SJSA1 (cell line): ENCODE results near the gene BRIP1. TPM values are rescaled to one million over a fixed set of nuclear protein-coding genes. Genes with fewer than 3 reads are reported as not detected.

ENCODE experiments used
- DNase-seq, 2 experiments: peaks; one replicate each; pipeline ENCODE4 v3.0.0-alpha.2; 2015 to 2020; ENCODE audit warnings: low spot score in 2 of 2, low read depth in 1 of 2
- H3K27ac ChIP-seq: fragments of 250-450 bp; sonication (Bioruptor Pico); 2 replicates; pipeline ENCODE4 v1.5.1; 2020; ENCODE audit warnings: mild to moderate bottlenecking, moderate library complexity
- H3K27me3 ChIP-seq: fragments of 250-450 bp; sonication (Bioruptor Pico); replicated peaks from 2 replicates; pipeline ENCODE4 v1.5.1; 2020; ENCODE audit warnings: mild to moderate bottlenecking, moderate library complexity
- H3K36me3 ChIP-seq: fragments of 250-450 bp; sonication (Bioruptor Pico); 2 replicates; pipeline ENCODE4 v1.5.1; 2020; ENCODE audit warnings: mild to moderate bottlenecking
- H3K4me1 ChIP-seq: fragments of 250-450 bp; sonication (Bioruptor Pico); replicated peaks from 2 replicates; pipeline ENCODE4 v1.6.1; 2021; ENCODE audit warnings: mild to moderate bottlenecking
- H3K4me3 ChIP-seq: fragments of 250-450 bp; sonication (Bioruptor Pico); 2 replicates; pipeline ENCODE4 v1.5.1; 2020; ENCODE audit warnings: mild to moderate bottlenecking
- H3K9me3 ChIP-seq: fragments of 250-450 bp; sonication (Bioruptor Pico); replicated peaks from 2 replicates; pipeline ENCODE4 v1.5.1; 2020; ENCODE audit warnings: mild to moderate bottlenecking
- total RNA-seq: library from RNA; depleted of rRNA; stranded (reverse); fragments of >200 nt; shearing (Covaris generic); gene quantifications from 2 replicates; pipeline ENCODE4 v1.2.3, GENCODE V29; 2014

The BRIP1 gene
- total RNA-seq, 1 experiment from 2014 or later, result 53.2 TPM

GRCh38 chr17:61768405-61768804 is 94.9 kb downstream of the BRIP1 start:
- peaks cover 14% of the 10 kb centered on the region for H3K4me1 ChIP-seq
- no peak for DNase-seq
- H3K36me3 ChIP-seq, result peaks cover 63% of the 10 kb centered on the region
- H3K27ac ChIP-seq, result no peak overlapping the region
- no peaks in the 10 kb centered on the region for H3K9me3 ChIP-seq
- no peaks in the 10 kb centered on the region for H3K27me3 ChIP-seq
- no peak overlapping the region for H3K4me3 ChIP-seq

GRCh38 chr17:61766520-61766919 is 96.8 kb downstream of the BRIP1 start:
- Histone ChIP-seq H3K36me3 (peaks cover 70% of the 10 kb centered on the region), H3K9me3 (no peaks in the 10 kb centered on the region), H3K27ac (no peak overlapping the region), H3K4me1 (peaks cover 11% of the 10 kb centered on the region), H3K27me3 (no peaks in the 10 kb centered on the region), H3K4me3 (no peak overlapping the region)
- no peak for DNase-seq

GRCh38 chr17:61764846-61765245 is 98.5 kb downstream of the BRIP1 start:
- DNase-seq, result no peak
- Histone ChIP-seq H3K27ac (no peak overlapping the region), H3K27me3 (no peaks in the 10 kb centered on the region), H3K36me3 (peaks cover 74% of the 10 kb centered on the region), H3K4me1 (peaks cover 6% of the 10 kb centered on the region; the same call in 1 of the 2 replicates), H3K9me3 (no peaks in the 10 kb centered on the region), H3K4me3 (no peak overlapping the region)

- peaks cover 4% of the 10 kb centered on the region; the same call in 1 of the 2 replicates for H3K4me1 ChIP-seq
- no peaks in the 10 kb centered on the region for H3K9me3 ChIP-seq
- DNase-seq, result no peak
- no peaks in the 10 kb centered on the region for H3K27me3 ChIP-seq
- H3K27ac ChIP-seq, result no peak overlapping the region
- peaks cover 66% of the 10 kb centered on the region for H3K36me3 ChIP-seq
- H3K4me3 ChIP-seq, result no peak overlapping the region
Measured at GRCh38 chr17:61761827-61762226, 101.5 kb downstream of the BRIP1 start.

- Histone ChIP-seq H3K4me3 (no peak overlapping the region), H3K4me1 (no peaks in the 10 kb centered on the region), H3K27ac (no peak overlapping the region), H3K9me3 (no peaks in the 10 kb centered on the region), H3K27me3 (no peaks in the 10 kb centered on the region), H3K36me3 (peaks cover 83% of the 10 kb centered on the region)
- DNase-seq, result no peak
Measured at GRCh38 chr17:61759362-61759761, 104.0 kb downstream of the BRIP1 start.

- H3K4me1 ChIP-seq, result no peaks in the 10 kb centered on the region
- H3K36me3 ChIP-seq, result peaks cover 83% of the 10 kb centered on the region
- DNase-seq, result no peak
- H3K27me3 ChIP-seq, result no peaks in the 10 kb centered on the region
- H3K27ac ChIP-seq, result no peak overlapping the region
- no peaks in the 10 kb centered on the region for H3K9me3 ChIP-seq
- H3K4me3 ChIP-seq, result no peak overlapping the region
Measured at GRCh38 chr17:61758430-61758829, 104.9 kb downstream of the BRIP1 start.

GRCh38 chr17:61757168-61757567 is 106.2 kb downstream of the BRIP1 start:
- H3K27ac ChIP-seq, result no peak overlapping the region
- no peak overlapping the region for H3K4me3 ChIP-seq
- peaks cover 78% of the 10 kb centered on the region for H3K36me3 ChIP-seq
- no peaks in the 10 kb centered on the region for H3K4me1 ChIP-seq
- H3K9me3 ChIP-seq, result no peaks in the 10 kb centered on the region
- H3K27me3 ChIP-seq, result no peaks in the 10 kb centered on the region
- DNase-seq, result no peak

- Histone ChIP-seq H3K27ac (no peak overlapping the region), H3K27me3 (no peaks in the 10 kb centered on the region), H3K4me3 (no peak overlapping the region), H3K36me3 (peaks cover 71% of the 10 kb centered on the region), H3K4me1 (no peaks in the 10 kb centered on the region), H3K9me3 (no peaks in the 10 kb centered on the region)
- no peak for DNase-seq
Measured at GRCh38 chr17:61756561-61756960, 106.8 kb downstream of the BRIP1 start.

- no peak overlapping the region for H3K27ac ChIP-seq
- H3K4me3 ChIP-seq, result no peak overlapping the region
- H3K4me1 ChIP-seq, result no peaks in the 10 kb centered on the region
- H3K36me3 ChIP-seq, result peaks cover 69% of the 10 kb centered on the region
- H3K27me3 ChIP-seq, result no peaks in the 10 kb centered on the region
- no peak for DNase-seq
- no peaks in the 10 kb centered on the region for H3K9me3 ChIP-seq
Measured at GRCh38 chr17:61755668-61756067, 107.7 kb downstream of the BRIP1 start.

GRCh38 chr17:61755078-61755477 is 108.2 kb downstream of the BRIP1 start:
- DNase-seq, result no peak
- no peaks in the 10 kb centered on the region for H3K4me1 ChIP-seq
- no peak overlapping the region for H3K27ac ChIP-seq
- no peaks in the 10 kb centered on the region for H3K9me3 ChIP-seq
- no peaks in the 10 kb centered on the region for H3K27me3 ChIP-seq
- peaks cover 64% of the 10 kb centered on the region for H3K36me3 ChIP-seq
- no peak overlapping the region for H3K4me3 ChIP-seq

GRCh38 chr17:61754124-61754523 is 109.2 kb downstream of the BRIP1 start:
- no peaks in the 10 kb centered on the region for H3K4me1 ChIP-seq
- peaks cover 62% of the 10 kb centered on the region for H3K36me3 ChIP-seq
- no peak overlapping the region for H3K4me3 ChIP-seq
- H3K27me3 ChIP-seq, result no peaks in the 10 kb centered on the region
- no peaks in the 10 kb centered on the region for H3K9me3 ChIP-seq
- H3K27ac ChIP-seq, result no peak overlapping the region
- no peak for DNase-seq

GRCh38 chr17:61753696-61754095 is 109.6 kb downstream of the BRIP1 start:
- H3K36me3 ChIP-seq, result peaks cover 60% of the 10 kb centered on the region
- no peaks in the 10 kb centered on the region for H3K4me1 ChIP-seq
- H3K9me3 ChIP-seq, result no peaks in the 10 kb centered on the region
- no peak overlapping the region for H3K27ac ChIP-seq
- DNase-seq, result no peak
- no peak overlapping the region for H3K4me3 ChIP-seq
- H3K27me3 ChIP-seq, result no peaks in the 10 kb centered on the region

- Histone ChIP-seq H3K36me3 (peaks cover 53% of the 10 kb centered on the region), H3K27ac (no peak overlapping the region), H3K27me3 (no peaks in the 10 kb centered on the region), H3K4me1 (no peaks in the 10 kb centered on the region), H3K9me3 (no peaks in the 10 kb centered on the region), H3K4me3 (no peak overlapping the region)
- DNase-seq, result no peak
Measured at GRCh38 chr17:61750656-61751055, 112.7 kb downstream of the BRIP1 start.

- H3K27ac ChIP-seq, result no peak overlapping the region
- no peaks in the 10 kb centered on the region for H3K4me1 ChIP-seq
- H3K9me3 ChIP-seq, result no peaks in the 10 kb centered on the region
- H3K4me3 ChIP-seq, result no peak overlapping the region
- no peaks in the 10 kb centered on the region for H3K27me3 ChIP-seq
- peaks cover 53% of the 10 kb centered on the region for H3K36me3 ChIP-seq
- DNase-seq, result no peak
Measured at GRCh38 chr17:61749823-61750404, 113.4 kb downstream of the BRIP1 start.
